Measurements from ENCODE around the gene SHROOM3. TPM values are rescaled to one million over a fixed set of nuclear protein-coding genes. Genes with fewer than 3 reads are reported as not detected.

SHROOM3 gene
- total RNA-seq, 1 experiment from 2014 or later: 0.78 TPM

GRCh38 chr4:76476571-76476970, 41.5 kb downstream of the SHROOM3 start:
- H3K27me3 ChIP-seq (ENCODE audit: low read length): no peaks in the 10 kb centered on the region
- no peak overlapping the region for H3K27ac ChIP-seq (ENCODE audit: low read length)
- no peaks in the 10 kb centered on the region for H3K79me2 ChIP-seq (ENCODE audit: low read length)
- no peaks in the 10 kb centered on the region for H3K36me3 ChIP-seq (ENCODE audit: insufficient read depth, low read length)
- H3K9me3 ChIP-seq (ENCODE audit: low read length): no peaks in the 10 kb centered on the region
- H4K20me1 ChIP-seq (ENCODE audit: insufficient read depth, low read depth, low read length): no peaks in the 10 kb centered on the region
- H3K9ac ChIP-seq (ENCODE audit: low read length): no peak overlapping the region
- no peak for DNase-seq
- no peaks in the 10 kb centered on the region for H3K4me1 ChIP-seq (ENCODE audit: low read length)
- H3K9me2 ChIP-seq (replicated peaks; ENCODE audit: insufficient read depth, low read length): no peaks in the 10 kb centered on the region
- no peak overlapping the region for H2AFZ ChIP-seq (ENCODE audit: low read length)
- H3K4me3 ChIP-seq (ENCODE audit: low read length): no peak overlapping the region
- no peak overlapping the region for H3K4me2 ChIP-seq (ENCODE audit: low read depth, low read length, poor library complexity, severe bottlenecking)

- no peak overlapping the region for H3K9ac ChIP-seq (ENCODE audit: low read length)
- H3K36me3 ChIP-seq (ENCODE audit: insufficient read depth, low read length): no peaks in the 10 kb centered on the region
- no peak overlapping the region for H3K4me2 ChIP-seq (ENCODE audit: low read depth, low read length, poor library complexity, severe bottlenecking)
- no peak overlapping the region for H3K4me3 ChIP-seq (ENCODE audit: low read length)
- no peaks in the 10 kb centered on the region for H4K20me1 ChIP-seq (ENCODE audit: insufficient read depth, low read depth, low read length)
- H3K9me3 ChIP-seq (ENCODE audit: low read length): no peaks in the 10 kb centered on the region
- no peak overlapping the region for H3K27ac ChIP-seq (ENCODE audit: low read length)
- no peaks in the 10 kb centered on the region for H3K27me3 ChIP-seq (ENCODE audit: low read length)
- no peaks in the 10 kb centered on the region for H3K4me1 ChIP-seq (ENCODE audit: low read length)
- DNase-seq: no peak
- H2AFZ ChIP-seq (ENCODE audit: low read length): no peak overlapping the region
- no peaks in the 10 kb centered on the region for H3K9me2 ChIP-seq (replicated peaks; ENCODE audit: insufficient read depth, low read length)
- no peaks in the 10 kb centered on the region for H3K79me2 ChIP-seq (ENCODE audit: low read length)
Observed at GRCh38 chr4:76484654-76485053, 49.6 kb downstream of the SHROOM3 start.

- H3K4me2 ChIP-seq (ENCODE audit: low read depth, low read length, poor library complexity, severe bottlenecking): no peak overlapping the region
- H3K9ac ChIP-seq (ENCODE audit: low read length): no peak overlapping the region
- no peak overlapping the region for H3K27ac ChIP-seq (ENCODE audit: low read length)
- H3K27me3 ChIP-seq (ENCODE audit: low read length): no peaks in the 10 kb centered on the region
- no peak overlapping the region for H3K4me3 ChIP-seq (ENCODE audit: low read length)
- H3K9me3 ChIP-seq (ENCODE audit: low read length): no peaks in the 10 kb centered on the region
- no peak overlapping the region for H2AFZ ChIP-seq (ENCODE audit: low read length)
- H3K36me3 ChIP-seq (ENCODE audit: insufficient read depth, low read length): no peaks in the 10 kb centered on the region
- no peaks in the 10 kb centered on the region for H4K20me1 ChIP-seq (ENCODE audit: insufficient read depth, low read depth, low read length)
- no peaks in the 10 kb centered on the region for H3K9me2 ChIP-seq (replicated peaks; ENCODE audit: insufficient read depth, low read length)
- no peaks in the 10 kb centered on the region for H3K4me1 ChIP-seq (ENCODE audit: low read length)
- no peak for DNase-seq
- H3K79me2 ChIP-seq (ENCODE audit: low read length): no peaks in the 10 kb centered on the region
Observed at GRCh38 chr4:76485450-76485849, 50.4 kb downstream of the SHROOM3 start.

- H3K4me2 ChIP-seq (ENCODE audit: low read depth, low read length, poor library complexity, severe bottlenecking): no peak overlapping the region
- H4K20me1 ChIP-seq (ENCODE audit: insufficient read depth, low read depth, low read length): no peaks in the 10 kb centered on the region
- H3K4me3 ChIP-seq (ENCODE audit: low read length): no peak overlapping the region
- no peak overlapping the region for H3K27ac ChIP-seq (ENCODE audit: low read length)
- H3K36me3 ChIP-seq (ENCODE audit: insufficient read depth, low read length): no peaks in the 10 kb centered on the region
- H2AFZ ChIP-seq (ENCODE audit: low read length): no peak overlapping the region
- H3K9me2 ChIP-seq (replicated peaks; ENCODE audit: insufficient read depth, low read length): no peaks in the 10 kb centered on the region
- H3K4me1 ChIP-seq (ENCODE audit: low read length): no peaks in the 10 kb centered on the region
- no peaks in the 10 kb centered on the region for H3K79me2 ChIP-seq (ENCODE audit: low read length)
- no peaks in the 10 kb centered on the region for H3K27me3 ChIP-seq (ENCODE audit: low read length)
- no peaks in the 10 kb centered on the region for H3K9me3 ChIP-seq (ENCODE audit: low read length)
- DNase-seq: no peak
- H3K9ac ChIP-seq (ENCODE audit: low read length): no peak overlapping the region
Observed at GRCh38 chr4:76486588-76487276, 51.7 kb downstream of the SHROOM3 start.

GRCh38 chr4:76487621-76488020, 52.6 kb downstream of the SHROOM3 start:
- no peaks in the 10 kb centered on the region for H3K79me2 ChIP-seq (ENCODE audit: low read length)
- no peaks in the 10 kb centered on the region for H3K4me1 ChIP-seq (ENCODE audit: low read length)
- H3K27ac ChIP-seq (ENCODE audit: low read length): no peak overlapping the region
- H4K20me1 ChIP-seq (ENCODE audit: insufficient read depth, low read depth, low read length): no peaks in the 10 kb centered on the region
- H3K9me2 ChIP-seq (replicated peaks; ENCODE audit: insufficient read depth, low read length): no peaks in the 10 kb centered on the region
- no peak overlapping the region for H3K4me3 ChIP-seq (ENCODE audit: low read length)
- H3K36me3 ChIP-seq (ENCODE audit: insufficient read depth, low read length): no peaks in the 10 kb centered on the region
- H3K9ac ChIP-seq (ENCODE audit: low read length): no peak overlapping the region
- no peaks in the 10 kb centered on the region for H3K27me3 ChIP-seq (ENCODE audit: low read length)
- no peak for DNase-seq
- H3K9me3 ChIP-seq (ENCODE audit: low read length): no peaks in the 10 kb centered on the region
- no peak overlapping the region for H3K4me2 ChIP-seq (ENCODE audit: low read depth, low read length, poor library complexity, severe bottlenecking)
- no peak overlapping the region for H2AFZ ChIP-seq (ENCODE audit: low read length)

GRCh38 chr4:76488455-76488854, 53.4 kb downstream of the SHROOM3 start:
- Histone ChIP-seq H3K4me2 (ENCODE audit: low read depth, low read length, poor library complexity, severe bottlenecking) (no peak overlapping the region), H3K9me3 (ENCODE audit: low read length) (no peaks in the 10 kb centered on the region), H3K79me2 (ENCODE audit: low read length) (no peaks in the 10 kb centered on the region), H3K9me2 (replicated peaks; ENCODE audit: insufficient read depth, low read length) (no peaks in the 10 kb centered on the region), H3K9ac (ENCODE audit: low read length) (no peak overlapping the region), H3K27me3 (ENCODE audit: low read length) (no peaks in the 10 kb centered on the region), H3K27ac (ENCODE audit: low read length) (no peak overlapping the region), H3K4me3 (ENCODE audit: low read length) (no peak overlapping the region), H3K4me1 (ENCODE audit: low read length) (no peaks in the 10 kb centered on the region), H2AFZ (ENCODE audit: low read length) (no peak overlapping the region), H3K36me3 (ENCODE audit: insufficient read depth, low read length) (no peaks in the 10 kb centered on the region), H4K20me1 (ENCODE audit: insufficient read depth, low read depth, low read length) (no peaks in the 10 kb centered on the region)
- DNase-seq: no peak

- no peaks in the 10 kb centered on the region for H3K27me3 ChIP-seq (ENCODE audit: low read length)
- no peak for DNase-seq
- no peaks in the 10 kb centered on the region for H3K9me2 ChIP-seq (replicated peaks; ENCODE audit: insufficient read depth, low read length)
- H3K4me1 ChIP-seq (ENCODE audit: low read length): no peaks in the 10 kb centered on the region
- H3K4me2 ChIP-seq (ENCODE audit: low read depth, low read length, poor library complexity, severe bottlenecking): no peak overlapping the region
- H4K20me1 ChIP-seq (ENCODE audit: insufficient read depth, low read depth, low read length): no peaks in the 10 kb centered on the region
- no peaks in the 10 kb centered on the region for H3K9me3 ChIP-seq (ENCODE audit: low read length)
- H3K27ac ChIP-seq (ENCODE audit: low read length): no peak overlapping the region
- no peaks in the 10 kb centered on the region for H3K79me2 ChIP-seq (ENCODE audit: low read length)
- H3K9ac ChIP-seq (ENCODE audit: low read length): no peak overlapping the region
- no peak overlapping the region for H2AFZ ChIP-seq (ENCODE audit: low read length)
- no peaks in the 10 kb centered on the region for H3K36me3 ChIP-seq (ENCODE audit: insufficient read depth, low read length)
- no peak overlapping the region for H3K4me3 ChIP-seq (ENCODE audit: low read length)
Observed at GRCh38 chr4:76488888-76489685, 54.1 kb downstream of the SHROOM3 start.

GRCh38 chr4:76489686-76490161, 54.7 kb downstream of the SHROOM3 start:
- Histone ChIP-seq H3K27me3 (ENCODE audit: low read length) (no peaks in the 10 kb centered on the region), H3K79me2 (ENCODE audit: low read length) (no peaks in the 10 kb centered on the region), H3K27ac (ENCODE audit: low read length) (no peak overlapping the region), H3K4me2 (ENCODE audit: low read depth, low read length, poor library complexity, severe bottlenecking) (no peak overlapping the region), H3K9ac (ENCODE audit: low read length) (no peak overlapping the region), H3K4me1 (ENCODE audit: low read length) (no peaks in the 10 kb centered on the region), H3K36me3 (ENCODE audit: insufficient read depth, low read length) (no peaks in the 10 kb centered on the region), H4K20me1 (ENCODE audit: insufficient read depth, low read depth, low read length) (no peaks in the 10 kb centered on the region), H3K9me3 (ENCODE audit: low read length) (no peaks in the 10 kb centered on the region), H2AFZ (ENCODE audit: low read length) (no peak overlapping the region), H3K9me2 (replicated peaks; ENCODE audit: insufficient read depth, low read length) (no peaks in the 10 kb centered on the region), H3K4me3 (ENCODE audit: low read length) (no peak overlapping the region)
- no peak for DNase-seq

Data from Karpas-422 (cell line).